Large intestine (tissue), 1 donor: ENCODE measurements around the gene TEX12. TPM values are rescaled to one million over a fixed set of nuclear protein-coding genes. Genes with fewer than 3 reads are reported as not detected.

Experiments
- polyA plus RNA-seq: library from polyadenylated mRNA; unstranded; fragments of 120-200 nt; gene quantifications from one replicate; pipeline ENCODE4 v1.2.1, GENCODE V29; 2013

TEX12 gene
- polyA plus RNA-seq, 1 donor, result 0.27 TPM

Other genes starting within 250 kb of the TEX12 start
- 14.6 TPM for gene C11orf52, start 248.5 kb upstream of the TEX12 start, polyA plus RNA-seq
- 15.5 TPM for gene DIXDC1, start 230.0 kb upstream of the TEX12 start, polyA plus RNA-seq
- 26.1 TPM for gene DLAT, start 142.0 kb upstream of the TEX12 start, polyA plus RNA-seq
- 1.6 TPM for gene PIH1D2, start 93.4 kb upstream of the TEX12 start, polyA plus RNA-seq
- 27.7 TPM for gene NKAPD1, start 93.1 kb upstream of the TEX12 start, polyA plus RNA-seq
- gene TIMM8B, start 80.6 kb upstream of the TEX12 start, polyA plus RNA-seq, result 55.1 TPM
- 146 TPM for gene SDHD, start 80.5 kb upstream of the TEX12 start, polyA plus RNA-seq
- 60.7 TPM for gene IL18, start 3.3 kb upstream of the TEX12 start, polyA plus RNA-seq
- 11.0 TPM for gene BCO2, start 8.1 kb downstream of the TEX12 start, polyA plus RNA-seq
- 38.7 TPM for gene PTS, start 59.1 kb downstream of the TEX12 start, polyA plus RNA-seq
- not detected for gene PLET1, start 93.5 kb downstream of the TEX12 start, polyA plus RNA-seq